Thoracic aorta (tissue), 2 donors: ENCODE measurements around the gene HDAC4. TPM values are rescaled to one million over a fixed set of nuclear protein-coding genes. Genes with fewer than 3 reads are reported as not detected.

Experiments used
- ATAC-seq: fragments of 150-250 bp; one replicate; pipeline ENCODE4 v1.8.0; 2017; ENCODE audit warnings: low read depth; ENCODE audit not compliant: insufficient number of reproducible peaks, low FRiP score
- DNase-seq: peaks from one replicate; pipeline ENCODE4 v3.0.0-alpha.2; 2020; ENCODE audit warnings: low spot score
- H3K27ac ChIP-seq, 2 donors: fragments of 200-600 bp; sonication (generic); 1 replicate in 1 of 2; 2 replicates in 1 of 2; pipeline ENCODE4 v1.5.1; 2016; ENCODE audit warnings: mild to moderate bottlenecking in 2 of 2, moderate library complexity in 2 of 2
- H3K27me3 ChIP-seq: fragments of 200-600 bp; sonication (generic); replicated peaks from 2 replicates; pipeline ENCODE4 v1.6.0; 2016; ENCODE audit warnings: mild to moderate bottlenecking; ENCODE audit not compliant: insufficient read depth
- H3K36me3 ChIP-seq: fragments of 200-600 bp; sonication (generic); one replicate; pipeline ENCODE4 v1.5.1; 2016
- H3K4me1 ChIP-seq, 2 donors: fragments of 200-600 bp; sonication (generic); 1 replicate in 1 of 2; 2 replicates in 1 of 2; pipeline versions ENCODE4 v1.5.1 to v1.6.0; 2016; ENCODE audit warnings: low read depth in 2 of 2, mild to moderate bottlenecking in 1 of 2; ENCODE audit not compliant: control insufficient read depth in 1 of 2
- H3K4me3 ChIP-seq: fragments of 200-600 bp; sonication (generic); 2 replicates; pipeline ENCODE4 v1.5.1; 2016; ENCODE audit warnings: mild to moderate bottlenecking
- H3K9me3 ChIP-seq: fragments of 200-600 bp; sonication (generic); 2 replicates; pipeline ENCODE4 v1.5.1; 2016
- total RNA-seq, 2 donors: library from RNA; depleted of rRNA; stranded (reverse); fragments of >200 nt; gene quantifications; one replicate each; pipeline versions ENCODE4 v1.1.0 to v1.2.3, GENCODE V29; 2016
- TF ChIP-seq, protein P1 (sequence below): fragments of 200-600 bp; sonication (generic); IDR thresholded peaks from one replicate; pipeline ENCODE4 v1.5.1; 2019; ENCODE audit warnings: antibody characterized with exemption

Gene HDAC4
- total RNA-seq, 2 donors from 2014 or later, result 79.2 to 163 TPM

DNA sequence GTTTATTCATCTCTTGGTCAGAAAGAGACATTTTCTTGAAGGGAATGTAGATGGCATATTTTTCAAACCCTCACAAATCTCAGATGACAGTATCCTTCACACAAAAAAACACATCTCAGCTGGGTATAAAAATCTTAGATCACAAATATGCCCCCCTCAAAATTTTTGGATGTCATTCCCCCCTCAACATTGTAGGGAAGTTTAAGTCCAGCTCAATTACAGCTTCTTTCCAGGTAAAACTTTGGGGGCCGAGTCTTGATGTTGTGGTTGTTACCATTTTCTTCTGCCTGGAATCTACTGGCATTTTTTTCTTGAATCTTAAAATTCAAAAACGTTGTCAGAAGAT lies 46.1 kb downstream of the HDAC4 start:
- TF ChIP-seq, protein P1, sequence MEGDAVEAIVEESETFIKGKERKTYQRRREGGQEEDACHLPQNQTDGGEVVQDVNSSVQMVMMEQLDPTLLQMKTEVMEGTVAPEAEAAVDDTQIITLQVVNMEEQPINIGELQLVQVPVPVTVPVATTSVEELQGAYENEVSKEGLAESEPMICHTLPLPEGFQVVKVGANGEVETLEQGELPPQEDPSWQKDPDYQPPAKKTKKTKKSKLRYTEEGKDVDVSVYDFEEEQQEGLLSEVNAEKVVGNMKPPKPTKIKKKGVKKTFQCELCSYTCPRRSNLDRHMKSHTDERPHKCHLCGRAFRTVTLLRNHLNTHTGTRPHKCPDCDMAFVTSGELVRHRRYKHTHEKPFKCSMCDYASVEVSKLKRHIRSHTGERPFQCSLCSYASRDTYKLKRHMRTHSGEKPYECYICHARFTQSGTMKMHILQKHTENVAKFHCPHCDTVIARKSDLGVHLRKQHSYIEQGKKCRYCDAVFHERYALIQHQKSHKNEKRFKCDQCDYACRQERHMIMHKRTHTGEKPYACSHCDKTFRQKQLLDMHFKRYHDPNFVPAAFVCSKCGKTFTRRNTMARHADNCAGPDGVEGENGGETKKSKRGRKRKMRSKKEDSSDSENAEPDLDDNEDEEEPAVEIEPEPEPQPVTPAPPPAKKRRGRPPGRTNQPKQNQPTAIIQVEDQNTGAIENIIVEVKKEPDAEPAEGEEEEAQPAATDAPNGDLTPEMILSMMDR, result no peak
- Histone ChIP-seq H3K27ac (no peak overlapping the region), H3K4me3 (no peak overlapping the region), H3K36me3 (no peaks in the 10 kb centered on the region), H3K27me3 (no peaks in the 10 kb centered on the region), H3K4me1 (peaks cover 7 to 19% of the 10 kb centered on the region in 2 donors), H3K9me3 (no peaks in the 10 kb centered on the region)
- DNase-seq (no peak), ATAC-seq (no peak)

DNA sequence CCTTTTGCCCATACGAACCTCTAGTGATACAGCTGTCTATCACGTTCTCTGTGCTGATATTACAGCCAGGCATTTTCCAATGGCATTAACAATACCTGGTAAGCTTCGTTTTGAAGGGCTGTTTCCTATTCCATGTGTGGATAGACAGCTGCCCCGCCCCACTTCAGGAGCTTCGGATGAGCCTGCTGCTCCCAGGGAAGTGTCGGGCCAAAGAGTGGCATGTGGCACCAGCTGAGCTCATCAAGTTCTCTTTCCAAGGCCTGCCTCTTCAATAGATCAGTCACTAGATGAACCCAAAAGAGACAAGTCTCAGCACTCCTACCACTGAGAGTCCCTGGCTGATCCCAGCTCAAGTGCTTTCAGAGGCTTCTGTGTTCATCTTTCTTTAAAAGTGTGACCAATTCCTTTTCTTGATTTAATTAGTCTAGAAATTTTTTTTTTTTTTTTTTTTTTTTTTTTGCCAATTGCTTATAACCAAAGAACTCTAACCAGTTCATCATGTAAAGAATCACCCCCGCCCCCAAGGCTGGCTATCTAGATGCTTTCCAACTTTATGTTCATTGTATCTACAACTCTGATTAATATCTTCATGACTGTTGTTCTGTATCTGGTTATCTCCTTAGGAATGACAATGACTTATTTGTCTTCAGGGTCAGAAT lies 46.6 kb downstream of the HDAC4 start:
- Histone ChIP-seq H3K36me3 (no peaks in the 10 kb centered on the region), H3K27ac (no peak overlapping the region), H3K27me3 (no peaks in the 10 kb centered on the region), H3K4me1 (peaks cover 7 to 14% of the 10 kb centered on the region in 2 donors), H3K9me3 (no peaks in the 10 kb centered on the region), H3K4me3 (no peak overlapping the region)
- TF ChIP-seq, protein P1, result no peak
- DNase-seq, result no peak
- ATAC-seq, result no peak

DNA sequence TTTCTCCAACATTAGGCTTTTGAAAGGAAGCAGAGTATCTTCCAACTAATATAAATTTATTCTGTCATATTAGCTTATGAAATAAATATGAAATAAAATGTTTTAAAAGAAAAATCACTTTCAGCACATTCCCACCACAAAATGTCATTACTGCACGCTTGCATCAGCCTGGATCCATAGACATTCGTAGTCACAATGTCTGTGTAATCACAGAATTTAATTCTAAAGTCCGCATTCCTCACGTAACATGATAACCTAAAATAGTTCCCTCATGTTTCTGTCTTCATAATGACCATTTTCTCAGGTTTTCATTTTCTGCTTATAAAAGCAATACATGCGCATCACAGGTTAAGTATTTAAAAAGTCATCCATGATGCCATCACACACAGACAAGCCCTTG lies 47.1 kb downstream of the HDAC4 start:
- H3K4me1 ChIP-seq, result peaks cover 7 to 13% of the 10 kb centered on the region in 2 donors
- TF ChIP-seq, protein P1, result no peak
- no peak for ATAC-seq

DNA sequence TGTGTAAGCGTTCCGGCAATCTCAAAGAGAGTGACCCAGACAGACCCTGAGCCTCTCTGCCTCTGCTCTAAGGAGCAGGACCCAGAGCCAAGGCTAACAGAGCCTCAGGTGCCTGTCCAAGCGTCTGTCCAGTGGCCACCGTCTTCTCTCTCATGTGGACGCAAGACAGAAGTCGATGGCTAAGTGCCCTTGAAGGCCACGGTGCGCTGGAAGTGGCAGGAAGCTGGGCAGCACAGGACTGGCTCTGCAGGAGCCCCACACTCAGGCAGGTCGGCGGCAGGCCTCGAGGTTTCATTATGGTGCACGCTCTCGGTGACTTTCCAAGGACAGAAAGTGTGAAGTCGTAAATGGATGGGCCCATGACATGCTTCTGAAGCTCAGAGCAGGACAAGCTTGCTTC lies 49.1 kb downstream of the HDAC4 start:
- TF ChIP-seq, protein P1, result no peak
- Histone ChIP-seq H3K4me3 (no peak overlapping the region), H3K27me3 (no peaks in the 10 kb centered on the region), H3K4me1 (peaks cover 7 to 13% of the 10 kb centered on the region in 2 donors), H3K36me3 (no peaks in the 10 kb centered on the region), H3K9me3 (no peaks in the 10 kb centered on the region), H3K27ac (no peak overlapping the region)
- no peak for DNase-seq
- no peak for ATAC-seq

More for the DNA sequence above, 47.1 kb downstream of the HDAC4 start:
- Histone ChIP-seq H3K27me3 (no peaks in the 10 kb centered on the region), H3K4me3 (no peak overlapping the region), H3K9me3 (no peaks in the 10 kb centered on the region), H3K27ac (no peak overlapping the region), H3K36me3 (no peaks in the 10 kb centered on the region)
- DNase-seq, result no peak

DNA sequence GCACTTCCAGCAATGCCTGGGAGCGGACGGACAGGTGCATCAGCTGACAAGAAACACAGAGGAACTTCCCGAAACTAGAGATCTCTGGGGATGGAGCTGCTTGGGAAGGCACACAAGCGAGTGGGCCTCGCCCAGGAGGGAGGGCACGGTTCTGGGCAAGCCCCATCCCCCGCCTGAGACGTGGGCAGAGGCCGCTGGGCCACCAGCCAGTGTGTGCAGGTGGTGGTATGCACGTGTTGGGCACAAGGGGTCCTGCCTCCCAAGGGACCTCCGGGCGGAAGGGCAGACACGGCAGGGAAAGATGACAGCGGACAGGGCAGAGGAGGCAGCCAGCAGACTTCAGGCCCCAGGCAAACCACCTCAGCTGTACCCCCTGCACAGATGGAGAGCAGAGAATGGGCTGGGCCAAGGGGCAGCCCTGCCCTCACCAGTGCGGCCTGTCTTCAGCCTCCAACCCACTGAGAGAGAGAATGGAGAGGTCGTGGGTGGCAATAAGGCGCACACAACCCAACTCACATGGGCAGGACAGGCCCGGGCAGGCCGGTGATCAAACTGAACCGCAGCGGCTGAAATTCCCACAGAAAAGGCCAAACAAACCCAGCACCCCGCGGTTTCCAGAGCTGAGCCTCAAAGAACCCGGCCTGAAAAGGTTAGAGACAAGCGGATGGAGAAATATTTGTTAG lies 51.2 kb downstream of the HDAC4 start:
- no peak for ATAC-seq
- no peak for DNase-seq
- Histone ChIP-seq H3K27ac (no peak overlapping the region), H3K36me3 (no peaks in the 10 kb centered on the region), H3K4me3 (no peak overlapping the region), H3K27me3 (no peaks in the 10 kb centered on the region), H3K9me3 (no peaks in the 10 kb centered on the region), H3K4me1 (no peaks in the 10 kb centered on the region)
- TF ChIP-seq, protein P1, result no peak
